GM21528 (cell line): ENCODE data around the gene NPIPA1.
"Not testable (repeated sequence)": the region's sequence is repeated elsewhere in the genome, so short reads cannot be mapped to it uniquely, and the experiment has no call there.

Experiments used
- ATAC-seq: cut with Tn5 transposase; IDR thresholded peaks from one replicate; pipeline ENCODE4 v1.9.1; 2021; ENCODE audit warnings: mild to moderate bottlenecking, moderate library complexity; ENCODE audit not compliant: unreplicated experiment, low FRiP score

NPIPA1 gene

GRCh38 chr16:14937143-14937542 lies at the start of gene NPIPA1:
Gene NPIPA1 (plus strand): TSS chr16:14937443. CDS start chr16:14937443, 0 bp downstream.
- ATAC-seq: not testable (repeated sequence)

GRCh38 chr16:14892111-14892510 lies 45.1 kb upstream of the NPIPA1 start:
- not testable (repeated sequence) for ATAC-seq

- not testable (repeated sequence) for ATAC-seq
Observed at GRCh38 chr16:14895382-14895781, 41.9 kb upstream of the NPIPA1 start.

- ATAC-seq: not testable (repeated sequence)
Observed at GRCh38 chr16:14896023-14896422, 41.2 kb upstream of the NPIPA1 start.

- not testable (repeated sequence) for ATAC-seq
Observed at GRCh38 chr16:14897006-14897664, 40.1 kb upstream of the NPIPA1 start.

- ATAC-seq: not testable (repeated sequence)
Observed at GRCh38 chr16:14898162-14898561, 39.1 kb upstream of the NPIPA1 start.

- not testable (repeated sequence) for ATAC-seq
Observed at GRCh38 chr16:14903191-14903957, 33.9 kb upstream of the NPIPA1 start.

- ATAC-seq: not testable (repeated sequence)
Observed at GRCh38 chr16:14909744-14910143, 27.5 kb upstream of the NPIPA1 start.

- not testable (repeated sequence) for ATAC-seq
Observed at GRCh38 chr16:14910833-14911629, 26.2 kb upstream of the NPIPA1 start.

GRCh38 chr16:14911954-14912353 lies 25.3 kb upstream of the NPIPA1 start:
- not testable (repeated sequence) for ATAC-seq

GRCh38 chr16:14912588-14912987 lies 24.7 kb upstream of the NPIPA1 start:
- not testable (repeated sequence) for ATAC-seq

- not testable (repeated sequence) for ATAC-seq
Observed at GRCh38 chr16:14918504-14918903, 18.7 kb upstream of the NPIPA1 start.

- ATAC-seq: not testable (repeated sequence)
Observed at GRCh38 chr16:14919837-14920600, 17.2 kb upstream of the NPIPA1 start.

GRCh38 chr16:14922285-14922684 lies 15.0 kb upstream of the NPIPA1 start:
- ATAC-seq: not testable (repeated sequence)

GRCh38 chr16:14922968-14923367 lies 14.3 kb upstream of the NPIPA1 start:
- not testable (repeated sequence) for ATAC-seq

GRCh38 chr16:14923394-14924088 lies 13.7 kb upstream of the NPIPA1 start:
- not testable (repeated sequence) for ATAC-seq

GRCh38 chr16:14924359-14924758 lies 12.9 kb upstream of the NPIPA1 start:
- ATAC-seq: not testable (repeated sequence)

GRCh38 chr16:14924982-14925381 lies 12.3 kb upstream of the NPIPA1 start:
- ATAC-seq: not testable (repeated sequence)

- not testable (repeated sequence) for ATAC-seq
Observed at GRCh38 chr16:14928064-14928714, 9.1 kb upstream of the NPIPA1 start.
